DOHH2 (cell line): ENCODE results near the gene HYDIN.

ENCODE experiments used
- H3F3A ChIP-seq: fragments of 200-600 bp; sonication (generic), shearing (Covaris generic); 2 replicates; pipeline ENCODE4 v1.6.0; 2016; ENCODE audit warnings: antibody characterized with exemption, mild to moderate bottlenecking; ENCODE audit not compliant: control insufficient read depth, insufficient read depth
- H3K27ac ChIP-seq: fragments of 200-600 bp; sonication (generic); 2 replicates; pipeline ENCODE4 v1.5.1; 2014; ENCODE audit warnings: low read depth, mild to moderate bottlenecking, low read length, moderate library complexity
- H3K27me3 ChIP-seq: fragments of 200-600 bp; sonication (generic); 2 replicates; pipeline ENCODE4 v1.6.1; 2014; ENCODE audit warnings: mild to moderate bottlenecking, low read length, mixed read lengths; ENCODE audit not compliant: control insufficient read depth
- H3K36me3 ChIP-seq: fragments of 200-600 bp; sonication (generic); 2 replicates; pipeline ENCODE4 v1.6.1; 2014; ENCODE audit warnings: mild to moderate bottlenecking, low read length, moderate library complexity, mixed read lengths; ENCODE audit not compliant: control insufficient read depth
- H3K4me1 ChIP-seq: fragments of 200-600 bp; sonication (generic); 2 replicates; pipeline ENCODE4 v1.6.1; 2014; ENCODE audit warnings: mild to moderate bottlenecking, low read length, mixed read lengths; ENCODE audit not compliant: control insufficient read depth
- H3K4me2 ChIP-seq: fragments of 200-600 bp; sonication (generic); 2 replicates; pipeline ENCODE4 v1.6.0; 2014; ENCODE audit warnings: mild to moderate bottlenecking, low read length, moderate library complexity
- H3K4me3 ChIP-seq: fragments of 200-600 bp; sonication (generic); 2 replicates; pipeline ENCODE4 v1.5.1; 2014; ENCODE audit warnings: mild to moderate bottlenecking, low read length, mixed read lengths
- H3K79me2 ChIP-seq: fragments of 200-600 bp; sonication (generic); 2 replicates; pipeline ENCODE4 v1.6.1; 2014; ENCODE audit warnings: mild to moderate bottlenecking, low read length, mixed read lengths; ENCODE audit not compliant: control insufficient read depth
- H3K9me2 ChIP-seq: fragments of 200-600 bp; sonication (generic); replicated peaks from 2 replicates; pipeline ENCODE4 v1.6.1; 2014; ENCODE audit warnings: mild to moderate bottlenecking, low read length, mixed read lengths; ENCODE audit not compliant: control insufficient read depth
- H3K9me3 ChIP-seq: fragments of 200-600 bp; sonication (generic); 2 replicates; pipeline ENCODE4 v1.6.1; 2014; ENCODE audit warnings: antibody characterized with exemption, low read length, mixed read lengths; ENCODE audit not compliant: control insufficient read depth, insufficient read depth
- H4K20me1 ChIP-seq: fragments of 200-600 bp; sonication (generic); 2 replicates; pipeline ENCODE4 v1.6.0; 2014; ENCODE audit warnings: low read depth, mild to moderate bottlenecking, antibody characterized with exemption, low read length, moderate library complexity; ENCODE audit not compliant: control insufficient read depth, insufficient read depth
- CTCF ChIP-seq: fragments of 200-600 bp; sonication (generic); IDR thresholded peaks from one replicate; pipeline ENCODE4 v1.5.1; 2014; ENCODE audit warnings: antibody characterized with exemption, mild to moderate bottlenecking, low read depth, low read length; ENCODE audit not compliant: poor library complexity, severe bottlenecking
- EZH2phosphoT487 ChIP-seq: fragments of 200-600 bp; sonication (generic); IDR thresholded peaks from 2 replicates; pipeline ENCODE4 v1.6.1; 2017; ENCODE audit warnings: borderline replicate concordance, mild to moderate bottlenecking, antibody characterized with exemption, low read length, moderate library complexity, mixed read lengths

The HYDIN gene

GRCh38 chr16:70769131-70769530 is 461.4 kb downstream of the HYDIN start:
- Histone ChIP-seq H3K27me3 (no peaks in the 10 kb centered on the region), H3K4me2 (no peak overlapping the region), H3K4me3 (no peak overlapping the region), H3K36me3 (peaks cover 28% of the 10 kb centered on the region), H3K79me2 (no peaks in the 10 kb centered on the region), H4K20me1 (no peaks in the 10 kb centered on the region), H3F3A (peaks cover 2% of the 10 kb centered on the region; the same call in 1 of the 2 replicates), H3K27ac (no peak overlapping the region), H3K4me1 (no peaks in the 10 kb centered on the region), H3K9me2 (no peaks in the 10 kb centered on the region), H3K9me3 (no peaks in the 10 kb centered on the region)
- no peak for TF ChIP-seq EZH2phosphoT487
- no peak for TF ChIP-seq CTCF

GRCh38 chr16:70768203-70768580 is 462.3 kb downstream of the HYDIN start:
- H3F3A ChIP-seq: 0 out of 2 replicates have a peak, but pooled peaks cover 2% of the 10 kb centered on the region
- no peaks in the 10 kb centered on the region for H3K9me3 ChIP-seq
- TF ChIP-seq EZH2phosphoT487 (no peak), CTCF (no peak)
- H4K20me1 ChIP-seq: no peaks in the 10 kb centered on the region
- no peaks in the 10 kb centered on the region for H3K79me2 ChIP-seq
- H3K36me3 ChIP-seq: peaks cover 23% of the 10 kb centered on the region
- H3K27ac ChIP-seq: no peak overlapping the region
- H3K4me1 ChIP-seq: no peaks in the 10 kb centered on the region
- no peaks in the 10 kb centered on the region for H3K9me2 ChIP-seq
- H3K4me3 ChIP-seq: no peak overlapping the region
- no peaks in the 10 kb centered on the region for H3K27me3 ChIP-seq
- H3K4me2 ChIP-seq: no peak overlapping the region

- no peaks in the 10 kb centered on the region for H3K4me1 ChIP-seq
- no peaks in the 10 kb centered on the region for H3K27me3 ChIP-seq
- no peaks in the 10 kb centered on the region for H4K20me1 ChIP-seq
- H3F3A ChIP-seq: 0 out of 2 replicates have a peak, but pooled peaks cover 2% of the 10 kb centered on the region
- H3K27ac ChIP-seq: no peak overlapping the region
- no peaks in the 10 kb centered on the region for H3K9me2 ChIP-seq
- H3K36me3 ChIP-seq: peaks cover 17% of the 10 kb centered on the region
- no peak overlapping the region for H3K4me3 ChIP-seq
- no peaks in the 10 kb centered on the region for H3K79me2 ChIP-seq
- no peak overlapping the region for H3K4me2 ChIP-seq
- H3K9me3 ChIP-seq: no peaks in the 10 kb centered on the region
- TF ChIP-seq EZH2phosphoT487 (no peak), CTCF (no peak)
Observed at GRCh38 chr16:70767377-70768202, 462.9 kb downstream of the HYDIN start.
